Stimulated activated CD8-positive, alpha-beta memory T cell treated with anti-CD3 and anti-CD28 coated beads, Interleukin-15, amount 100 ng/mL, for 1 hour (primary cell): ENCODE data around the gene PDE3B.
A peak's percentile ranks its signal among the peaks of the same experiment; 100 is the strongest.
"Not testable (repeated sequence)": the region's sequence is repeated elsewhere in the genome, so short reads cannot be mapped to it uniquely, and the experiment has no call there.

Source experiments
- DNase-seq: peaks from one replicate; pipeline ENCODE4 v3.0.0-alpha.2; 2020; ENCODE audit warnings: low read depth

The PDE3B gene

GRCh38 chr11:14643697-14644225 is at the start of gene PDE3B:
Gene PDE3B (plus strand): TSS chr11:14643804. CDS start chr11:14644076, 272 bp downstream.
- peak; percentile 37 for DNase-seq

- not testable (repeated sequence) for DNase-seq
These were observed 48.3 kb upstream of the PDE3B start for GRCh38 chr11:14595261-14595660.

GRCh38 chr11:14607713-14608112 is 35.9 kb upstream of the PDE3B start:
- DNase-seq, result no peak

GRCh38 chr11:14609902-14610301 is 33.7 kb upstream of the PDE3B start:
- DNase-seq, result no peak

- no peak for DNase-seq
These were observed 31.7 kb upstream of the PDE3B start for GRCh38 chr11:14611939-14612338.

GRCh38 chr11:14612694-14613093 is 30.9 kb upstream of the PDE3B start:
- DNase-seq, result no peak

GRCh38 chr11:14614091-14614622 is 29.4 kb upstream of the PDE3B start:
- DNase-seq, result no peak

- no peak for DNase-seq
These were observed 26.2 kb upstream of the PDE3B start for GRCh38 chr11:14617241-14618027.

- DNase-seq, result no peak
These were observed 25.5 kb upstream of the PDE3B start for GRCh38 chr11:14618060-14618459.

GRCh38 chr11:14619603-14620531 is 23.7 kb upstream of the PDE3B start:
- DNase-seq, result no peak

- no peak for DNase-seq
These were observed 21.2 kb upstream of the PDE3B start for GRCh38 chr11:14622223-14622954.

- DNase-seq, result no peak
These were observed 20.6 kb upstream of the PDE3B start for GRCh38 chr11:14623036-14623435.

- DNase-seq, result no peak
These were observed 17.9 kb upstream of the PDE3B start for GRCh38 chr11:14625586-14626205.

- no peak for DNase-seq
These were observed 17.0 kb upstream of the PDE3B start for GRCh38 chr11:14626650-14627049.

- not testable (repeated sequence) for DNase-seq
These were observed 9.9 kb upstream of the PDE3B start for GRCh38 chr11:14633506-14634224.

- DNase-seq, result no peak
These were observed 8.8 kb upstream of the PDE3B start for GRCh38 chr11:14634813-14635212.

- DNase-seq, result no peak
These were observed 8.1 kb upstream of the PDE3B start for GRCh38 chr11:14635546-14635945.

- no peak for DNase-seq
These were observed 7.5 kb upstream of the PDE3B start for GRCh38 chr11:14636119-14636518.

GRCh38 chr11:14637868-14638409 is 5.7 kb upstream of the PDE3B start:
- no peak for DNase-seq

GRCh38 chr11:14638561-14638960 is 5.0 kb upstream of the PDE3B start:
- DNase-seq, result no peak
